ENCODE results near the gene DIAPH3.

DNA sequence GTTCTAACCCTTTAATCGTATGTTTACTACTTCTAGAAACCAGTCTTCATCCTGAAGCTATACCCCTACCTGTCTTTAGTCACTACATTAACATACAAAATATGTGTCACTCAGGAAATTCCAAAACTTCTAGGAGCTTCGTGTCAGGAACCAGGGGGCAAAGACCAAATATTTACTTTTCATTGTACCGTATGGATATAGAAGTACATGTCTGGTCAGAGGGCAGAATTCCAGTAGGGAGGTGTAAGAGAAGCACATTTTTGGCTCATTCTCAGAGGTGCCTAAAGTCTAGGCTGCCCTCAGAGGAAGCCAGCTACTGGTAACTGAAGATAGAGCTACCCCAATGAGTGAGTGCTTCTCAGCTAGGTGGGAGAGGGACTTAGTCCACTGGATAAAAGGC is 320.7 kb downstream of the DIAPH3 start:
- TF ChIP-seq TCF12 (IDR thresholded peaks at IDR 0.05) (no peak), RFX5 (IDR thresholded peaks at IDR 0.05; ENCODE audit: low read length) (no peak), POLR2AphosphoS5 (IDR thresholded peaks at IDR 0.05; ENCODE audit: low read depth, low read length) (no peak), GABPA (IDR thresholded peaks at IDR 0.05; ENCODE audit: low read depth) (no peak), EP300 (IDR thresholded peaks at IDR 0.05; ENCODE audit: borderline replicate concordance in 1 of 2, low read depth in 1 of 2, low read length in 1 of 2) (no peak)
- TF ChIP-seq, protein P1, sequence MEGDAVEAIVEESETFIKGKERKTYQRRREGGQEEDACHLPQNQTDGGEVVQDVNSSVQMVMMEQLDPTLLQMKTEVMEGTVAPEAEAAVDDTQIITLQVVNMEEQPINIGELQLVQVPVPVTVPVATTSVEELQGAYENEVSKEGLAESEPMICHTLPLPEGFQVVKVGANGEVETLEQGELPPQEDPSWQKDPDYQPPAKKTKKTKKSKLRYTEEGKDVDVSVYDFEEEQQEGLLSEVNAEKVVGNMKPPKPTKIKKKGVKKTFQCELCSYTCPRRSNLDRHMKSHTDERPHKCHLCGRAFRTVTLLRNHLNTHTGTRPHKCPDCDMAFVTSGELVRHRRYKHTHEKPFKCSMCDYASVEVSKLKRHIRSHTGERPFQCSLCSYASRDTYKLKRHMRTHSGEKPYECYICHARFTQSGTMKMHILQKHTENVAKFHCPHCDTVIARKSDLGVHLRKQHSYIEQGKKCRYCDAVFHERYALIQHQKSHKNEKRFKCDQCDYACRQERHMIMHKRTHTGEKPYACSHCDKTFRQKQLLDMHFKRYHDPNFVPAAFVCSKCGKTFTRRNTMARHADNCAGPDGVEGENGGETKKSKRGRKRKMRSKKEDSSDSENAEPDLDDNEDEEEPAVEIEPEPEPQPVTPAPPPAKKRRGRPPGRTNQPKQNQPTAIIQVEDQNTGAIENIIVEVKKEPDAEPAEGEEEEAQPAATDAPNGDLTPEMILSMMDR (IDR thresholded peaks at IDR 0.05), result no peak
- TF ChIP-seq, protein P2, sequence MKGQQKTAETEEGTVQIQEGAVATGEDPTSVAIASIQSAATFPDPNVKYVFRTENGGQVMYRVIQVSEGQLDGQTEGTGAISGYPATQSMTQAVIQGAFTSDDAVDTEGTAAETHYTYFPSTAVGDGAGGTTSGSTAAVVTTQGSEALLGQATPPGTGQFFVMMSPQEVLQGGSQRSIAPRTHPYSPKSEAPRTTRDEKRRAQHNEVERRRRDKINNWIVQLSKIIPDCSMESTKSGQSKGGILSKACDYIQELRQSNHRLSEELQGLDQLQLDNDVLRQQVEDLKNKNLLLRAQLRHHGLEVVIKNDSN (IDR thresholded peaks at IDR 0.05; ENCODE audit: borderline replicate concordance, low read depth), result no peak

Measured in SK-N-SH (cell line).